Lung (tissue), 12 donors: ENCODE data around the gene RNF183. TPM values are rescaled to one million over a fixed set of nuclear protein-coding genes. Genes with fewer than 3 reads are reported as not detected.

ENCODE experiments used
- ATAC-seq: fragments of 200-7000 bp; cut with Tn5 transposase; one replicate; pipeline ENCODE4 v1.9.1; 2020; ENCODE audit warnings: moderate number of reproducible peaks; ENCODE audit not compliant: insufficient read depth, low FRiP score
- DNase-seq, 3 donors: peaks; one replicate each; pipeline ENCODE4 v3.0.0-alpha.2; 2013 to 2017
- H3K27ac ChIP-seq, 2 donors: one replicate each; pipeline ENCODE4 v1.5.1; 2013; ENCODE audit warnings: mild to moderate bottlenecking in 2 of 2, moderate library complexity in 2 of 2, control low read depth in 1 of 2, inconsistent platforms in 1 of 2, low read depth in 1 of 2, low read length in 1 of 2
- H3K27me3 ChIP-seq, 3 donors: one replicate each; pipeline ENCODE4 v1.5.1; 2013; ENCODE audit warnings: low read length in 2 of 3; ENCODE audit not compliant: control insufficient read depth in 3 of 3, insufficient read depth in 3 of 3
- H3K36me3 ChIP-seq, 4 donors: one replicate each; pipeline ENCODE4 v1.5.1; 2013; ENCODE audit warnings: low read length in 4 of 4, mild to moderate bottlenecking in 1 of 4, moderate library complexity in 1 of 4; ENCODE audit not compliant: control insufficient read depth in 4 of 4, insufficient read depth in 4 of 4
- H3K4me1 ChIP-seq, 5 donors: one replicate each; pipeline ENCODE4 v1.5.1; 2013; ENCODE audit warnings: low read length in 5 of 5, mild to moderate bottlenecking in 2 of 5, moderate library complexity in 1 of 5; ENCODE audit not compliant: control insufficient read depth in 5 of 5, insufficient read depth in 5 of 5
- H3K4me3 ChIP-seq: one replicate; pipeline ENCODE4 v1.5.1; 2013; ENCODE audit warnings: mild to moderate bottlenecking, control low read depth, moderate library complexity
- H3K9ac ChIP-seq, 2 donors: one replicate each; pipeline ENCODE4 v1.5.1; 2013; ENCODE audit warnings: low read length in 2 of 2, control low read depth in 1 of 2; ENCODE audit not compliant: insufficient read depth in 1 of 2
- H3K9me3 ChIP-seq, 4 donors: one replicate each; pipeline ENCODE4 v1.5.1; 2013; ENCODE audit warnings: low read length in 3 of 4, mild to moderate bottlenecking in 1 of 4, moderate library complexity in 1 of 4; ENCODE audit not compliant: control insufficient read depth in 4 of 4, insufficient read depth in 3 of 4
- CTCF ChIP-seq: IDR thresholded peaks from 2 replicates; pipeline ENCODE4 v1.5.1; 2012; ENCODE audit warnings: mild to moderate bottlenecking; ENCODE audit errors: control extremely low read depth, extremely low read depth
- WGBS, 2 donors: extraction: QIAGEN DNeasy Blood & Tissue Kit; methylation state at CpG; one replicate each; pipeline ENCODE4 v1.1.7; 2013; 5-methylcytosine and 5-hydroxymethylcytosine counted together
- polyA plus RNA-seq, 2 donors: library from polyadenylated mRNA; stranded (reverse); fragments of 200-250 nt; gene quantifications; one replicate each; pipeline ENCODE4 v1.2.1, GENCODE V29; 2013
- total RNA-seq, 2 donors: library from RNA; depleted of rRNA in 1 of 2; stranded (reverse); fragments of >200 nt in 1 of 2; gene quantifications; one replicate each; pipeline ENCODE4 v1.2.1, GENCODE V29; 2014 to 2021
- donor health status: control.
- donor health status: control.
- donor health status: Bipolar disorder and iron deficiency.
- donor health status: healthy.
- donor health status: DM: yes; HTN: yes; CAD: no.

Gene RNF183
- total and polyA plus RNA-seq, 4 donors: 0.12 to 1.1 (median 0.56) TPM

- Histone ChIP-seq H3K9me3 (no peaks in the 10 kb centered on the region), H3K36me3 (peaks cover 19 to 40% (median 33%) of the 10 kb centered on the region in 4 donors), H3K4me3 (peak overlapping the region; percentile 69), H3K27me3 (no peaks in the 10 kb centered on the region), H3K4me1 (peaks cover 0 to 18% (median 7%) of the 10 kb centered on the region in 5 donors), H3K9ac (peak overlapping the region; percentile 99), H3K27ac (peak overlapping the region; percentile 90 to 96)
- ATAC-seq: peak; percentile 50
- DNase-seq: peak; percentile 23 to 82 (median 81)
- TF ChIP-seq CTCF: peak; percentile 61
- 1 to 2% methylated on average over 15 of the region's 15 CpGs for WGBS, 2 donors
These were observed 28.6 kb downstream of the RNF183 start for GRCh38 chr9:113274474-113275156.

- Histone ChIP-seq H3K4me3 (no peak overlapping the region), H3K9me3 (no peaks in the 10 kb centered on the region), H3K27me3 (no peaks in the 10 kb centered on the region), H3K27ac (no peak overlapping the region), H3K36me3 (peaks cover 18 to 40% (median 27%) of the 10 kb centered on the region in 4 donors), H3K4me1 (peaks cover 0 to 11% (median 0%) of the 10 kb centered on the region in 5 donors), H3K9ac (no peak overlapping the region)
- TF ChIP-seq CTCF: no peak
- DNase-seq (no peak), ATAC-seq (no peak)
- 90 to 95% methylated on average over 2 of the region's 2 CpGs for WGBS, 2 donors
These were observed 33.3 kb downstream of the RNF183 start for GRCh38 chr9:113269871-113270270.

- Histone ChIP-seq H3K27ac (no peak overlapping the region), H3K4me3 (no peak overlapping the region), H3K4me1 (peaks cover 0 to 6% (median 0%) of the 10 kb centered on the region in 5 donors), H3K27me3 (no peaks in the 10 kb centered on the region), H3K9me3 (no peaks in the 10 kb centered on the region), H3K36me3 (peaks cover 18 to 42% (median 27%) of the 10 kb centered on the region in 4 donors), H3K9ac (no peak overlapping the region)
- 95 to 97% methylated on average over 2 of the region's 2 CpGs for WGBS, 2 donors
- TF ChIP-seq CTCF: no peak
- no peak for ATAC-seq
- DNase-seq: no peak
These were observed 33.8 kb downstream of the RNF183 start for GRCh38 chr9:113269355-113269754.
